Muscle of leg (tissue), 11 donors: ENCODE results near the gene NOXA1. TPM values are rescaled to one million over a fixed set of nuclear protein-coding genes. Genes with fewer than 3 reads are reported as not detected.
A peak's percentile ranks its signal among the peaks of the same experiment; 100 is the strongest.

Source experiments
- DNase-seq: peaks from one replicate; pipeline ENCODE4 v3.0.0; 2013
- H3K27ac ChIP-seq: one replicate; pipeline ENCODE4 v1.5.1; 2013; ENCODE audit warnings: mild to moderate bottlenecking, low read length, control low read depth
- H3K27me3 ChIP-seq: one replicate; pipeline ENCODE4 v1.6.1; 2013; ENCODE audit warnings: low read length; ENCODE audit not compliant: control insufficient read depth, insufficient read depth
- H3K36me3 ChIP-seq: one replicate; pipeline ENCODE4 v1.6.1; 2013; ENCODE audit warnings: low read length; ENCODE audit not compliant: control insufficient read depth, insufficient read depth
- H3K4me1 ChIP-seq: one replicate; pipeline ENCODE4 v1.6.1; 2013; ENCODE audit warnings: low read length; ENCODE audit not compliant: control insufficient read depth, insufficient read depth
- H3K4me3 ChIP-seq: one replicate; pipeline ENCODE4 v1.5.1; 2013; ENCODE audit warnings: low read length, control low read depth
- H3K9me3 ChIP-seq: replicated peaks from 2 replicates; pipeline ENCODE4 v1.6.1; 2013; ENCODE audit warnings: low read depth, low read length; ENCODE audit not compliant: control insufficient read depth
- WGBS: methylation state at CpG from one replicate; pipeline ENCODE4 v1.1.5; 2013; ENCODE audit warnings: missing lambda C conversion rate; ENCODE audit not compliant: insufficient coverage; 5-methylcytosine and 5-hydroxymethylcytosine counted together
- polyA plus RNA-seq, 8 donors: library from polyadenylated mRNA; unstranded; fragments of 120-200 nt; gene quantifications; one replicate each; pipeline versions ENCODE4 v1.2.1 to v1.2.3, GENCODE V29; 2013; ENCODE audit warnings: inconsistent platforms in 1 of 8, low replicate concordance in 1 of 8; ENCODE audit not compliant: insufficient read length in 8 of 8, insufficient read depth in 1 of 8
- total RNA-seq: library from RNA; stranded (reverse); fragments of 120-200 nt; gene quantifications from one replicate; pipeline ENCODE4 v1.2.4, GENCODE V29; 2013

The NOXA1 gene
- total and polyA plus RNA-seq, 9 donors: 0.99 to 5.1 (median 2.3) TPM

DNA sequence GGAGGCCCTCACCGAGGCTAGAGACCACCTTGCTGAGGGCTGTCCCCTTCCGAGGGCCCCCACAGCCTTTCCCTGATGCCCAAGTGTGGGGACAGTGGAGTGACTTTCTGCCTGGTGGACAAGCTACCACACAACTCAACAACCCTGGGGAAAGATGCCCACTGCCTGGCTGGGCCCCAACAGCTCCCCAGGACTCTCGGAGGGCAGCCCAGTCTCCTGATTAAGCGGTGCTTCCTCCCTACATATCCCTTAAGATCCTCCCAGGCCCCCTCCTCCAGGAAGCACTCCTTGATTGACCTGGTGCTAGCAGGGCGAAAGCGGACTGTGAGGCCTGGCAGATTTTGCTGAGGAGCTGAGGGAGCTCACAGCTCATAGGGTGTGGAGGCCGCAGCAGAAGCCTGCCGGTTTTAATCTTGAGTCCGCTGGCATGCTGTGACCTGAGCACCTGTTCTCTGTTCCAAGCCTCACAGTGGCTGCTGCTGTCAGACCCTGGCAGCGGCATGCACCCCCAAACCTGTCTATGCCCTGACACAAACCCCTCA lies 33.7 kb downstream of the NOXA1 start:
- Histone ChIP-seq H3K4me3 (no peak overlapping the region), H3K4me1 (peaks cover 44% of the 10 kb centered on the region), H3K27ac (no peak overlapping the region), H3K36me3 (peaks cover 28% of the 10 kb centered on the region), H3K27me3 (peaks cover 9% of the 10 kb centered on the region), H3K9me3 (no peaks in the 10 kb centered on the region)
- whole genome bisulfite sequencing: 86% methylated on average over 4 of the region's 10 CpGs
- no peak for DNase-seq

DNA sequence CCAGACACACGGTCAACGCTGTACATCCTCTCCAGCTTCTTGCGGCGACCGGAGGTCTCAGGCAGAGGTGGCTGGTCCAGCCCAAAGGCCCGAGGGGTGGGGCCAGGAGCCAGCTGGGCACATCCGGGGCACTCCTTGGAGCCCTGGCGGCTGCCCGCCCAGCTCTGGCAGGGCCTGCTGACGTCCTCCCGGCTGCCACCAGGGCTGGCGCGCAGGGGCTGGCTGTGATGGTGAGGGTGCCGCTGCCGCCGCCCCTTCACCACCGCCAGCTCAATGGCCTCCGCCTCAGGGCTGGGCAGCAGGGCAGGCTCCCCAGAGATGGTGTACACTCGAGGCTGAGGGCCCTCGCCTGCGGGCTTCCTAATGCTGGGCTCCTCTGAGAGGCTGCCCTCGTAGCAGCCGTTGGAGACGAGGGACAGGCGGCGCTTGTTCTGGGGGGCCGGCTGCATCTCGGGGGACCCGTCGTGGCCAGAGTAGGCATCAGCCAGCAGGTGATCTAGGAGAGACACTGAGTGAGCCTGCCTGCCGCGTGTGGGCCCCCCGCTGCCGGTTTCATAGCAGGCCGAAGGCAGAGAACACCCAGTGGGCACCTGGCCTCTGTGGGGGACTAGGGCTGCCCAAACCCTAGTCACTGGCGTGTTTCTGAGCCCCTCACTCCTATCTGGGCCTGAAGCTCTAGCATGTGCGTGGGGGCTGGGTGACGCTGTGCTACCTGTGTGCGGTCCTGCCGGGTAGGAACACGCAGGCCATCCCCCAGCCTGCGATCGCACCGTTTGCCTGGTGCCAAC lies 34.4 kb downstream of the NOXA1 start:
- 84% methylated on average over 41 of the region's 44 CpGs for WGBS
- Histone ChIP-seq H3K4me3 (peak overlapping the region; percentile 42), H3K27me3 (peaks cover 14% of the 10 kb centered on the region), H3K4me1 (peaks cover 45% of the 10 kb centered on the region), H3K36me3 (peaks cover 25% of the 10 kb centered on the region), H3K9me3 (no peaks in the 10 kb centered on the region), H3K27ac (no peak overlapping the region)
- no peak for DNase-seq

DNA sequence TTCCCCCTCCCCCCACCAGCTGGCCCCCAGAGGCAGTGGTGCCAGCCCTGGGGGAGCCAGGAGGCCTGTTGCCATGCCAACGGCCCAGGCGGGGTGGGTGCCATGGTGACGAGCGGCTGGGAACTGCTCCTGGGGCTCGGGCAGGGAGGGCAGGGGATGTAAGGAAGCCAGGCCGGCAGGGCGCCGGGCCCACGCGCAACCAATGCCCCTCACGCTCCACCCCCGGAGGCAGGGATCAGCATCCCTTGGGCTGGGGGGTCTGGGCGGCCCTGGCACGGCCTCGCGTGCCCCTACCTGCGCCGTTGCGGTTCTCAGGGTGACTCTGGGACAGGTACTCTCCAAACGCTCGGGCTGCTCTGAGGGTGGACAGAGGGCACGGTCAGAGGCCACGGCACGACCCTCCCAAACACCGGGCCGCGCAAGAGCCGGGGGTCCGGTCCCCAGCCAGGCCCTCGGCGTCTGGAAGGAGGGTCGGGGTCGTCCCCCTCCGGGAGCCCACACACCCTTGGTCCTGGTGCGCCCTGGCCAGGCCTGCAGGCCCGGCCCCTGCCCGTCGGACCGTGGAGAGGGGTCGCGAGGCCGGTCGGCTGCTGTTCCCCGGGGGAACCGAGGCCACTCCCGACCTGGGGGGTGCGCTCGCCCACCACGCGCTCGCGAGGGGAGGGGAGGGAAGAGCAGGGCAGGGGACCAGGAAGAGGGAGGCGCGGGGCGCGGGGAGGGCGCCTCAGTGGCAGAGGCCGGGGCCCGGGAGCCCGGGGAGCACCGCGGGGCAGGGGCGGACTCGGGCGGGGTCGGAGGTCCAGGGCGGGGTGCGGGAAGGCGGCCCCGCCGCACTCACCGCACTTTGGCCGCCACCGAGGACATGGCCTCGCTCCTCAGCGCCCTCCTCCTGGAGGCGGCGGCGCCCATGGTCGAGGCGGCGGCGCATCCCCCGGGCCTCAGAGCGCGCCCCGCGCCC lies 35.3 kb downstream of the NOXA1 start:
- Histone ChIP-seq H3K4me1 (peaks cover 43% of the 10 kb centered on the region), H3K4me3 (peak overlapping the region; percentile 42), H3K9me3 (no peaks in the 10 kb centered on the region), H3K36me3 (peaks cover 21% of the 10 kb centered on the region), H3K27me3 (peaks cover 14% of the 10 kb centered on the region), H3K27ac (no peak overlapping the region)
- peak; percentile 43 for DNase-seq
- WGBS: 7% methylated on average over 85 of the region's 88 CpGs

DNA sequence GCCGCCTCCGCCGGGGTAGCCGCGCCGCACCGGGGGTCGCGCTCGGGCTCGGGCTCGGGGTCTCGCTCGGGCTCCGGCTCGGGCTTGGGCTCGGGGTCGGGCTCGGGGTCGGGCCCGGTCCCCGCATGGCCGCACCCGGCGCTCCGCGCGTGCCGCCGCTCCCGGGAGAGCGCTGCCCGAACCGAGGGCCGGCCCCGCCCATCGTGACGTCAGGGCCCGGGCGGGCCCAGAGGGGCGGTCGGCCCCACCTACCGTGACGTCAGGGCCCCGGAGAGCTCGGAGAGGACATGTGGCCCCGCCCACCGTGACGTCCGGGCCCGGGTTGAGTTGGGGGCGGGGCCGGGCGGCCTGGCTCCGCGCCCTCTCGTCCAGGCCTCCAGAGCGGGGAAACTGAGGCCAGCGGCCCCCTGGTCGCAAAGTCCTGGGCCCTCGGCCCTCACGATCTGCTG lies 36.0 kb downstream of the NOXA1 start, which contains the start of gene NSMF:
Gene NSMF (minus strand): TSS at position 183 of the 449 bp plus-strand sequence. CDS start 232 bp downstream, outside the sequence.
- Histone ChIP-seq H3K4me3 (peak within 1 kb of the TSS; percentile 56), H3K27me3 (peaks cover 14% of the 10 kb centered on the region), H3K36me3 (peaks cover 21% of the 10 kb centered on the region), H3K27ac (peak within 1 kb of the TSS; percentile 51), H3K9me3 (no peaks in the 10 kb centered on the region), H3K4me1 (peaks cover 39% of the 10 kb centered on the region)
- DNase-seq: peak; percentile 95
- under 1% methylated on average over 58 of the region's 62 CpGs for WGBS

DNA sequence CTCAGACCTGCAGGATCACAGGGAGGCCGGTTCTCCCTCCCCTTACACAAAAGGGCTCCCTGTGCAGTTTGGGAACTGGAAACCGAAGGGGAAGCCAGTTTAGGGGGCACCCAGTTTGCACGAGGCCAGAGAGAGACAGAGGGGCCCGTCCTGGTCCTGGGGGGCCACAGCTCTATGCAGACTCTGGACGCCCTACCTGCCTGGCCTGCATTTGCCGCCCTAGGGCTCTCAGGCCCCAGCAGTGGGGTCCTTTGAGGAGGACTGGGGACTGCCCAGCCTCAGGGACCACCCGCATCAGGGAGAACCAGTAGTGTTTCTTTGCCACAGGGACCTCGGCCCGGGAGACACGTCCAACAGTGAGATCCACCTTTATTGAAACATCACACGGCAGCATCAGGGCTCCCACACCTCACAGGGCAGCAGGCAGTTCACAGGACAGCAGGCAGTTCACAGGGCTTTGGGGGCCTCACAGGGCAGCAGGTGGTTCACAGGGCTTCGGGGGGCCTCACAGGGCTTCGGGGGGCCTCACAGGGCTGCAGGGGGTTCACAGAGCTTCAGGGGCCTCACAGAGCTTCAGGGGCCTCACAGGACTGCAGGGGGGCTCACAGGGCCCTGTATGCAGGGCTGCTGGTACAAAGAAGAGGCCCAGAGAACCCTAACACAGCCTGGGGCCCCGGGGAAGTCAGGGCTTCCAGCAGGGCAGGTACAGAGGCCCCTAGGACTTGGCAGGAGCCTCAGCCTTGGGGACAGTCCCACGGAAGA lies 36.6 kb downstream of the NOXA1 start:
- Histone ChIP-seq H3K36me3 (peaks cover 21% of the 10 kb centered on the region), H3K27me3 (peaks cover 14% of the 10 kb centered on the region), H3K4me3 (peak overlapping the region; percentile 56), H3K27ac (peak overlapping the region; percentile 51), H3K4me1 (peaks cover 33% of the 10 kb centered on the region), H3K9me3 (no peaks in the 10 kb centered on the region)
- 34% methylated on average over 13 of the region's 15 CpGs for WGBS
- DNase-seq: no peak

DNA sequence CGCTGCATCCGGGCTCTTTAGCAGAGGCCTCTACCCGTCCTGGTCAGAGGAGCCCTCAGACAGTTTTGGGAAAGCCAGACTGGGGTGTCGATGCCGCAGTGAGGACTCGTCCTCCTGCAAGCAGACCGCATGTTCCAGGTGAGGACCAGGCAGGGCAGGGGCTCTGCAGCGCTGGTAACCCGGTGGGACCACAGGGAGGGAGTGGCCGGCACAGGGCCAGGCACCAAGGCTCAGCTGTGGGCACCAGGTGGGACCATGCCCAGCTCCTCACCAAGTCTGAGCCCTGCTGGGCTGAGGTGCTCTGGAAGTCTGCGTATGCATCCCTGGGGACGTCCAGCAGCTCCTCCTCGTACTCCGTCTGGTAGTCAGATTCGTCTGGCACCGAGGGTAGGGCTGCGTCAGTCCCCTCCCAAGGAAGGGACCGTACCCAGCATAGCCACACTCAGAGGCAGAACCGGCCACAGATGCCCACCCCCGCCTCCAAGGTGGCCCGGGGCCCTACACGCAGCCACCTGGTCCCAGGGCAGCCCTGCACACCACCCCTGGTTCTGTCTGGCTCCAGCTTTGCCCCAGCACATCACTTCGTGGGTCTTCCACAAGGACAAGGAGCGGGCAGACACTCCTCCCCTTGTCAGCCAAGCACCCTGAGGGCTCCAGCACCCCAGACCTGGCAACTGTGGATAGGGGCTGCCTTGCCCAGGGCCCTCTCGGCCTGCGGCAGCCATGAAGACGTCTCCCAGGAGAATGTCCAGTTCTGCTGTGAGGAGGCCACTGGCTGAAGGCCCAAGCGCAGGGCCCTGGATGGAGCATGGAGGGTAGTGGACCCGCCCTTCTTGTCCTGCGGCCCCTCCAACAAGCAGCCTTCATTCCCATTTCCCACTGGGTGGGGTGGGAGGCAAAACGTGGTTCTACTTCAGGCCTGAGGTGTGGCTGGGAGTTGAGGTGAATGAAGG lies 37.4 kb downstream of the NOXA1 start:
- Histone ChIP-seq H3K27me3 (peaks cover 14% of the 10 kb centered on the region), H3K4me3 (no peak overlapping the region), H3K9me3 (no peaks in the 10 kb centered on the region), H3K27ac (no peak overlapping the region), H3K4me1 (peaks cover 28% of the 10 kb centered on the region), H3K36me3 (peaks cover 16% of the 10 kb centered on the region)
- no peak for DNase-seq
- 85% methylated on average over 24 of the region's 31 CpGs for WGBS

DNA sequence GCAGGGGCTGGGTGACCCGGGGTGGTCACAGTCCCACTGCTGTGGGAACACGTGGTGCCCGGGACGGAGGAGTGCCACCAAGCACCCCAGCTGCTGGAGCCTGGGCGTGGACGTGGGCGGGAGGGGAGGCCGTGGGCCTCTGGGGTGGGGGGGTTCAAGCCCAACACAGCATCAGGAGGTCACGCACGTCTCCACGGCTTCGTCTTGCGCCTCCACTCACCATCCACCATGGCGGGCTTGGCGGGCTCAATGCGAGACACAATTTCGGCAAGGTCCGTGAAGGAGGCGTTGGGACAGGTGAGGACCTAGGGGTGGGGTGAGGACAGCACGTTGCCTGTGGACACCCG lies 38.1 kb downstream of the NOXA1 start:
- 88% methylated on average over 6 of the region's 21 CpGs for WGBS
- no peak for DNase-seq
- Histone ChIP-seq H3K36me3 (peaks cover 13% of the 10 kb centered on the region), H3K4me3 (no peak overlapping the region), H3K27ac (no peak overlapping the region), H3K27me3 (peaks cover 14% of the 10 kb centered on the region), H3K9me3 (no peaks in the 10 kb centered on the region), H3K4me1 (peaks cover 28% of the 10 kb centered on the region)

DNA sequence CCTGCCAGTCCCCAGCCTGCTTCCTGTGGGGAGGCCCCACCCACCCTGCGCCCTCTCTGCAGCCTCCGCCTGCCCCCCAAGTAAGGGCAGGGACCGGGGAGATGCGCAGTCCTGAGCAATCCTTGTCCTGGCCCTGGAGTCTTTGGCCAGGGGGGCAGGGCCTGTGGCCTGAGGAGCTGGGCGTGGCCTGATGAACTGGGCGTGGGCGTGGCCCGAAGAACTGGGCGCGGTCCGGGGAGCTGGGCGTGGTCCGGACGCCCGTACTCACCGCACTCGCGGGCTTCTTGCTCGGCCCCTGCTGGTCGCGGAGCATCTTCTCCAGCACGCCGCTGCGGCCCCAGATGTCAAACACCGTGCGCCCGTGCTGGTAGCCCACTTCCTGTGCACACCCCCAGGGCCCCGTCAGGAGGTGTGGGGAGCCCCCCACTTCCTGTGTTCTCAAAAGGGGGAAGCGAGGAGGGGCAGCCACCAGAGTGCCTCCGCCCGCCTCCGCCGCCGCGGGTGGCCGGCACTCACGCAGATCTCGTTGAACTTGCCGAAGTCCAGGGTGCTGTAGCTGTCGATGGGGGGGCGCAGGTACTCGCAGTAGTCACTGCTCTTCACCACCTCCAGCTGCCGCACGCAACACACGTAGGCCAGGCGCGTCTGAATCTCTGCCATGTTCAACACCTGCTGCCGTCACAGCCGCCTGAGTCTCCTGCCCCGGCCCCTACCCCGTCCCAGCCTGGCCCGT lies 38.6 kb downstream of the NOXA1 start:
- Histone ChIP-seq H3K4me3 (no peak overlapping the region), H3K4me1 (peaks cover 28% of the 10 kb centered on the region), H3K27me3 (peaks cover 14% of the 10 kb centered on the region), H3K27ac (no peak overlapping the region), H3K9me3 (no peaks in the 10 kb centered on the region), H3K36me3 (peaks cover 9% of the 10 kb centered on the region)
- WGBS: 73% methylated on average over 51 of the region's 52 CpGs
- peak; percentile 36 for DNase-seq
